Measurements from ENCODE around the gene TMEM101.

TMEM101 gene

GRCh38 chr17:43970366-43970765, 44.4 kb downstream of the TMEM101 start:
- no peak overlapping the region for H3K4me3 ChIP-seq (ENCODE audit: low read depth in 1 of 2, low read length in 2 of 2)
- no peaks in the 10 kb centered on the region for H4K20me1 ChIP-seq (ENCODE audit: insufficient read depth, low read length)
- TF ChIP-seq EZH2 (IDR thresholded peaks at IDR 0.05; ENCODE audit: borderline replicate concordance, low read depth, low read length, severe bottlenecking) (no peak), CTCF (IDR thresholded peaks at IDR 0.05; ENCODE audit: borderline replicate concordance, extremely low read depth, low read length, poor library complexity, severe bottlenecking) (no peak)
- DNase-seq (no peak), ATAC-seq (ENCODE audit: insufficient read depth, low read depth) (no peak)
- H3K4me1 ChIP-seq (ENCODE audit: insufficient read depth, low read length) = no peaks in the 10 kb centered on the region
- no peak overlapping the region for H3K4me2 ChIP-seq (ENCODE audit: insufficient read depth, low read length)
- no peak overlapping the region for H3K9ac ChIP-seq (ENCODE audit: low read depth, low read length)
- H3K36me3 ChIP-seq (ENCODE audit: insufficient read depth, low read length) = no peaks in the 10 kb centered on the region
- no peaks in the 10 kb centered on the region for H3K27me3 ChIP-seq (ENCODE audit: insufficient read depth, low read length, poor library complexity)
- no peak overlapping the region for H2AFZ ChIP-seq (ENCODE audit: low read depth, low read length)
- no peaks in the 10 kb centered on the region for H3K9me3 ChIP-seq (ENCODE audit: insufficient read depth, low read length, severe bottlenecking)
- H3K27ac ChIP-seq (ENCODE audit: low read length) = no peak overlapping the region
- no peaks in the 10 kb centered on the region for H3K79me2 ChIP-seq (ENCODE audit: insufficient read depth, low read length)

GRCh38 chr17:43967251-43967875, 47.4 kb downstream of the TMEM101 start:
- ATAC-seq (ENCODE audit: insufficient read depth, low read depth) = no peak

GRCh38 chr17:43966276-43966675, 48.5 kb downstream of the TMEM101 start:
- no peaks in the 10 kb centered on the region for H3K9me3 ChIP-seq (ENCODE audit: insufficient read depth, low read length, severe bottlenecking)
- no peak overlapping the region for H3K27ac ChIP-seq (ENCODE audit: low read length)
- no peak overlapping the region for H3K4me3 ChIP-seq (ENCODE audit: low read depth in 1 of 2, low read length in 2 of 2)
- H3K36me3 ChIP-seq (ENCODE audit: insufficient read depth, low read length) = no peaks in the 10 kb centered on the region
- H3K4me2 ChIP-seq (ENCODE audit: insufficient read depth, low read length) = no peak overlapping the region
- no peak overlapping the region for H3K9ac ChIP-seq (ENCODE audit: low read depth, low read length)
- H4K20me1 ChIP-seq (ENCODE audit: insufficient read depth, low read length) = no peaks in the 10 kb centered on the region
- ATAC-seq (ENCODE audit: insufficient read depth, low read depth) (no peak), DNase-seq (no peak)
- H3K79me2 ChIP-seq (ENCODE audit: insufficient read depth, low read length) = no peaks in the 10 kb centered on the region
- TF ChIP-seq CTCF (IDR thresholded peaks at IDR 0.05; ENCODE audit: borderline replicate concordance, extremely low read depth, low read length, poor library complexity, severe bottlenecking) (no peak), EZH2 (IDR thresholded peaks at IDR 0.05; ENCODE audit: borderline replicate concordance, low read depth, low read length, severe bottlenecking) (no peak)
- peaks cover 13% of the 10 kb centered on the region for H3K27me3 ChIP-seq (ENCODE audit: insufficient read depth, low read length, poor library complexity)
- H2AFZ ChIP-seq (ENCODE audit: low read depth, low read length) = no peak overlapping the region
- H3K4me1 ChIP-seq (ENCODE audit: insufficient read depth, low read length) = no peaks in the 10 kb centered on the region

More at GRCh38 chr17:43967251-43967875, 47.4 kb downstream of the TMEM101 start:
- no peaks in the 10 kb centered on the region for H3K36me3 ChIP-seq (ENCODE audit: insufficient read depth, low read length)
- DNase-seq = no peak
- no peak overlapping the region for H3K9ac ChIP-seq (ENCODE audit: low read depth, low read length)
- no peak overlapping the region for H3K4me2 ChIP-seq (ENCODE audit: insufficient read depth, low read length)
- H3K9me3 ChIP-seq (ENCODE audit: insufficient read depth, low read length, severe bottlenecking) = no peaks in the 10 kb centered on the region
- no peak overlapping the region for H2AFZ ChIP-seq (ENCODE audit: low read depth, low read length)
- H4K20me1 ChIP-seq (ENCODE audit: insufficient read depth, low read length) = no peaks in the 10 kb centered on the region
- TF ChIP-seq EZH2 (IDR thresholded peaks at IDR 0.05; ENCODE audit: borderline replicate concordance, low read depth, low read length, severe bottlenecking) (no peak), CTCF (IDR thresholded peaks at IDR 0.05; ENCODE audit: borderline replicate concordance, extremely low read depth, low read length, poor library complexity, severe bottlenecking) (no peak)
- H3K79me2 ChIP-seq (ENCODE audit: insufficient read depth, low read length) = no peaks in the 10 kb centered on the region
- H3K4me1 ChIP-seq (ENCODE audit: insufficient read depth, low read length) = no peaks in the 10 kb centered on the region
- no peak overlapping the region for H3K27ac ChIP-seq (ENCODE audit: low read length)
- H3K27me3 ChIP-seq (ENCODE audit: insufficient read depth, low read length, poor library complexity) = peaks cover 5% of the 10 kb centered on the region
- H3K4me3 ChIP-seq (ENCODE audit: low read depth in 1 of 2, low read length in 2 of 2) = no peak overlapping the region
